Measurements from ENCODE around the gene HSD11B1. TPM values are rescaled to one million over a fixed set of nuclear protein-coding genes. Genes with fewer than 3 reads are reported as not detected.
"Not testable (repeated sequence)": the region's sequence is repeated elsewhere in the genome, so short reads cannot be mapped to it uniquely, and the experiment has no call there.

Gene HSD11B1
- total and polyA plus RNA-seq, 4 donors, result 3.0 to 21.5 (median 12.1) TPM

DNA sequence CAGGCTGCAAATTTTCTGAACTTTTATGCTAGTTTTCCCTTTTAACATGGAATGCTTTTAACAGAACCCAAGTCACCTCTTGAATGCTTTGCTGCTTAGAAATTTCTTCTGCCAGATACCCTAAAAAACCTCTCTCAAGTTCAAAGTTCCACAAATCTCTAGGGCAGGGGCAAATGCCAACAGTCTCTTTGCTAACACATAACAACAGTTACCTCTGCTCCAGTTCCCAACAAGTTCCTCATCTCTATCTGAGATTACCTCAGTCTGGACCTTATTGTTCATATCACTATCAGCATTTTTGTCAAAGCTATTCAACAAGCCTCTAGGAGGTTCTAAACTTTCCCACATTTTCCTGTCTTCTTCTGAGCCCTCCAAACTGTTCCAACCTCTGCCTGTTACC is 4.0 kb upstream of the HSD11B1 start:
- H3K27me3 ChIP-seq (ENCODE audit: control insufficient read depth in 1 of 2, insufficient read depth in 2 of 2, low read length in 1 of 2); H3K9me3 ChIP-seq (ENCODE audit: control insufficient read depth, low read length); intact Hi-C loops (cut with DNase I); DNase-seq; H3K4me1 ChIP-seq (ENCODE audit: control insufficient read depth in 1 of 2, insufficient read depth in 2 of 2, low read length in 2 of 2); H3K27ac ChIP-seq (ENCODE audit: low read depth in 1 of 2, low read length in 2 of 2); ATAC-seq (ENCODE audit: low FRiP score); H3K36me3 ChIP-seq (ENCODE audit: control insufficient read depth in 1 of 2, insufficient read depth in 2 of 2, low read length in 1 of 2); H3K4me3 ChIP-seq (ENCODE audit: low read length in 2 of 2): not testable (repeated sequence)

DNA sequence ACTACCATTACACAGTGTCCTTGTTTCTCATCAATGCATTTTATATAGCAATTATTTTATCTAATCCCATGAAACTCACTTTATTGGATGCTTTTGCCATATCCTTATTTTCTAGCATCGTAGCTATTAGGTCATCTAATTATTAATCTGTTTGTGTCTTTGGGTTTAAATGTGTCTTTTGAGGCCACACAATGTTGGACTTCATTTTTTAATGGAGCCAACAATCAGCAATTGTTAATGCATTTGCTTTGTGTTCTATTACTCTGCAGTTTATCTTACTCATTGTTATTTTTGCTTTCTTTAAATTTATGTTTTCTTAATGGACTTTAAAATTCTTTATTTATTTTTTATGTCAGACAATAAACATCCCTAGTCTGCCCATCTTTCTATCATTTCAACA is 1.8 kb upstream of the HSD11B1 start:
- 81 to 93% methylated on average over 1 of the region's 1 CpG for WGBS, 2 donors
- no peak overlapping the region for H3K27ac ChIP-seq (ENCODE audit: low read depth in 1 of 2, low read length in 2 of 2)
- intact Hi-C loops (cut with DNase I), result no loop called here

DNA sequence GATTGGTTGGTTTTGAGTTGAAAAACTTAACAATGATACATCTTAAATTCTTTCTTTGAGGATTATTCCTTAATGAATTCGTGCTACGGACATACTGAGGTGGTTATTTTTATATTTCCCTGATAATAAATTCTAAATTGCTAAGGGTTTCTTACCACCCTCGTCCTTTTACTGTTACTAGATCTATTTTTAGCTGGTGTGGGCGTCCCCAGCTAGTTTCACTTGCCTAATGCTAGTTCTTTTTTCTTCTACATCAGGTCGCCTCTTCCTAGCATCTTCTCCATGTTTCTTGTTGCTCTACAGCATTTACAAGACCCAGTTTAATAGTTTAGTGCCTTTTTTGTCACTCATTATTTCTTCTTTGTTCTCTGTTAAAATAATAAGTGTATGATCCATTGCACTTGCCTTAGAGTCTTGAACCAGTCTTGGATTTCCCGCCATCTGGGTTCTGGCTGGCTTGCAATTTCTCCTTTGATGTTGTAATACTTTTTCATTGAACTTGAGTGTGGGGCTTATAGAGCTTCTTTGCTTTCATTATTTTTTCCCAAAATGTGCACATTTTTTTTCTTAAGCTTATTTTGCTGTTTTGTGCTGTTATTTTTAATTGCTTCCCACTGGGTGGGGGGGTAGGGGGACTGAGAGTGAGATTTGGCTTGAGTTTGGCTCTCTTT is 677 bp upstream of the HSD11B1 start:
- H3K27ac ChIP-seq (ENCODE audit: low read depth in 1 of 2, low read length in 2 of 2), result no peak overlapping the region
- intact Hi-C loops (cut with DNase I), result no loop called here
- no peak overlapping the region for H3K4me3 ChIP-seq (ENCODE audit: low read length in 2 of 2)
- H3K4me1 ChIP-seq (ENCODE audit: control insufficient read depth in 1 of 2, insufficient read depth in 2 of 2, low read length in 2 of 2), result no peaks in the 10 kb centered on the region
- H3K9me3 ChIP-seq (ENCODE audit: control insufficient read depth, low read length), result no peaks in the 10 kb centered on the region
- WGBS, 2 donors, result 44 to 58% methylated on average over 6 of the region's 6 CpGs
- DNase-seq (no peak), ATAC-seq (ENCODE audit: low FRiP score) (no peak)
- no peaks in the 10 kb centered on the region for H3K36me3 ChIP-seq (ENCODE audit: control insufficient read depth in 1 of 2, insufficient read depth in 2 of 2, low read length in 1 of 2)
- H3K27me3 ChIP-seq (ENCODE audit: control insufficient read depth in 1 of 2, insufficient read depth in 2 of 2, low read length in 1 of 2), result no peaks in the 10 kb centered on the region

More for the DNA sequence above, 1.8 kb upstream of the HSD11B1 start:
- H3K4me1 ChIP-seq (ENCODE audit: control insufficient read depth in 1 of 2, insufficient read depth in 2 of 2, low read length in 2 of 2), result no peaks in the 10 kb centered on the region
- peaks cover 0 to under 1% of the 10 kb centered on the region in 2 donors for H3K27me3 ChIP-seq (ENCODE audit: control insufficient read depth in 1 of 2, insufficient read depth in 2 of 2, low read length in 1 of 2)
- H3K4me3 ChIP-seq (ENCODE audit: low read length in 2 of 2), result no peak overlapping the region
- no peak for ATAC-seq (ENCODE audit: low FRiP score)
- no peaks in the 10 kb centered on the region for H3K9me3 ChIP-seq (ENCODE audit: control insufficient read depth, low read length)
- no peak for DNase-seq
- no peaks in the 10 kb centered on the region for H3K36me3 ChIP-seq (ENCODE audit: control insufficient read depth in 1 of 2, insufficient read depth in 2 of 2, low read length in 1 of 2)

DNA sequence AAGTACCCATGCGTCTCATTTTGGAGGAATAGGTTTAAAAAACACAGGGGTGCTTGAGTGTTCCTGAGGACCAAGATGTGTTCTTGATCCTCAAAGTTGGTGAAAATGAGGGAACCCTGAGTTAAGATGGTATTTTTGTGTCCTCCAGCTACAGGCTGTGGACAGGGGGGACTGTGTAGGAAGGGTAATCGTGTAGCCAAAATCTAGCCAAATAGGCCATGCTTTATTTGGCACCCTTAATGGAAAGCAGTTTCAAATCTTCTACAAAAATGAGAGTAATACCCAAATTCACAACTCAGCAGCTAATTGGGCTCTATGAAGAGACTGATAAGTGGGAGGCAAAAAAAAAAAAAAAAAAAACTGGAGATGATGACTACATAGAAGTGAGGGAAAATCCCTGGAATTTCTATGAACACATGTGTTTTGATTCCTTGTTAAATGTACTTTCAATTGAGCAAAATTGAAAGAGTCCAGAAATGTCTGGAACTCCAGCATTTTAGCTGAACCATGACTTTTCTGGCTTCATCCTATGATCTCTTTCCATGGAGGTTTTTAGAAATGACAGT is 470 bp downstream of the HSD11B1 start:
- 45 to 54% methylated on average over 2 of the region's 2 CpGs for WGBS, 2 donors
- DNase-seq, result no peak
- no peak overlapping the region for H3K27ac ChIP-seq (ENCODE audit: low read depth in 1 of 2, low read length in 2 of 2)

DNA sequence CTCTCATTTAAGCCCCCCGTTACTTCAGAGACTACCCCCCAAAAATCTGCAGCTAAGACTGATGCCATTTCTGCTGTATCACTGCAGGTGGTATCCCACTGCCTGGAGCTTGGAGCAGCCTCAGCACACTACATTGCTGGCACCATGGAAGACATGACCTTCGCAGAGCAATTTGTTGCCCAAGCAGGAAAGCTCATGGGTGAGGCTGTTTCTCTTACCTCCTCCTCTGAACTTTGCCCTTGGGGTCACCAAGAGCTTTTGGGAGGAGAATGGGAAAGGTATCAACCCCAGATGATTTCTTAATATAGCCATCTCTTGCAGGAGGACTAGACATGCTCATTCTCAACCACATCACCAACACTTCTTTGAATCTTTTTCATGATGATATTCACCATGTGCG is 2.0 kb downstream of the HSD11B1 start:
- no peak for ATAC-seq (ENCODE audit: low FRiP score)
- no peaks in the 10 kb centered on the region for H3K27me3 ChIP-seq (ENCODE audit: control insufficient read depth in 1 of 2, insufficient read depth in 2 of 2, low read length in 1 of 2)
- intact Hi-C loops (cut with DNase I), result no loop called here
- no peak overlapping the region for H3K27ac ChIP-seq (ENCODE audit: low read depth in 1 of 2, low read length in 2 of 2)
- DNase-seq, result no peak
- H3K36me3 ChIP-seq (ENCODE audit: control insufficient read depth in 1 of 2, insufficient read depth in 2 of 2, low read length in 1 of 2), result no peaks in the 10 kb centered on the region
- no peaks in the 10 kb centered on the region for H3K9me3 ChIP-seq (ENCODE audit: control insufficient read depth, low read length)
- no peak overlapping the region for H3K4me3 ChIP-seq (ENCODE audit: low read length in 2 of 2)
- 95 to 98% methylated on average over 3 of the region's 3 CpGs for WGBS, 2 donors
- no peaks in the 10 kb centered on the region for H3K4me1 ChIP-seq (ENCODE audit: control insufficient read depth in 1 of 2, insufficient read depth in 2 of 2, low read length in 2 of 2)

More for the DNA sequence above, 470 bp downstream of the HSD11B1 start:
- intact Hi-C loops (cut with DNase I), result no loop called here
- Histone ChIP-seq H3K4me3 (ENCODE audit: low read length in 2 of 2) (no peak overlapping the region), H3K4me1 (ENCODE audit: control insufficient read depth in 1 of 2, insufficient read depth in 2 of 2, low read length in 2 of 2) (no peaks in the 10 kb centered on the region), H3K36me3 (ENCODE audit: control insufficient read depth in 1 of 2, insufficient read depth in 2 of 2, low read length in 1 of 2) (no peaks in the 10 kb centered on the region), H3K9me3 (ENCODE audit: control insufficient read depth, low read length) (no peaks in the 10 kb centered on the region), H3K27me3 (ENCODE audit: control insufficient read depth in 1 of 2, insufficient read depth in 2 of 2, low read length in 1 of 2) (no peaks in the 10 kb centered on the region)
- ATAC-seq (ENCODE audit: low FRiP score), result peak; percentile 71

DNA sequence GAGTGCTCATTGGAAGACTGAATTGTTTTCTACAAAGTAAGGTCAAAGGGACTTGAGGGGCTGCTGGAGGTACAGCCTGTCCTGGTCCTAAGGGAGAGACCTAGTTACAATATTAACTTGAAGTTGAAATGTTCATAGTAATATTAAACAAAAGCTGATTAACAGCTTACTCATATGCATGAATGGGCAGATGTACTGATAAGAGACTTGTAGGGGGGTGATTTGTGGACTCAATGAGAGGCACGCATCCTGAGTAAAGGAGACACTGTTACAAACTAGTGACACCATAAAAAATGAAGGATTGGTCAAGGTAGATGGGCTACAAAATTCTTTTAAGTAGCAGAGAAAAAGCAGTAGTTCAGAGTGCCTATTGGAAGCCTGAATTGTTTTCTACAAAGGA is 2.7 kb downstream of the HSD11B1 start:
- DNase-seq (no peak), ATAC-seq (ENCODE audit: low FRiP score) (no peak)
- intact Hi-C loops (cut with DNase I), result no loop called here
- Histone ChIP-seq H3K4me1 (ENCODE audit: control insufficient read depth in 1 of 2, insufficient read depth in 2 of 2, low read length in 2 of 2) (no peaks in the 10 kb centered on the region), H3K27ac (ENCODE audit: low read depth in 1 of 2, low read length in 2 of 2) (no peak overlapping the region), H3K36me3 (ENCODE audit: control insufficient read depth in 1 of 2, insufficient read depth in 2 of 2, low read length in 1 of 2) (no peaks in the 10 kb centered on the region), H3K9me3 (ENCODE audit: control insufficient read depth, low read length) (no peaks in the 10 kb centered on the region), H3K27me3 (ENCODE audit: control insufficient read depth in 1 of 2, insufficient read depth in 2 of 2, low read length in 1 of 2) (no peaks in the 10 kb centered on the region), H3K4me3 (ENCODE audit: low read length in 2 of 2) (no peak overlapping the region)
- WGBS, 2 donors, result 94 to 95% methylated on average over 1 of the region's 1 CpG

DNA sequence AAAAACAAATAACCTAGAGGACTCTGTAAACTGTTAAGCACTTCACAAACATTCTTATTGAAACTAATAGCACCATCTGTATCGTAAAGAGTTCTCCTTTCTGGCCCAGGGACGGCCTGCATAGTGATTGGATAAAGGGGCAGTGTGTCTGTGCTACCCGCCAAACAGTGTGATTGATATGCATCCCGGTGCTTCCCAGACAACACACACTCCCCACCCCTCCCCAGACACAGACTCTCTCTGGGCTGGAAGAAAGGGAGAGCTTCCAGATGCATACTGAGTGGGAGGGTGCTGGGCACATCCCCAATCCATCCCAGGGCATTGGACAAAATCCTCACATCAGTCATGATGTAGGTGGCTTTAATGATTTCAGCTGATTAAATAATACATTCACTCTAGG is 3.7 kb downstream of the HSD11B1 start:
- Histone ChIP-seq H3K9me3 (ENCODE audit: control insufficient read depth, low read length) (no peaks in the 10 kb centered on the region), H3K4me1 (ENCODE audit: control insufficient read depth in 1 of 2, insufficient read depth in 2 of 2, low read length in 2 of 2) (no peaks in the 10 kb centered on the region), H3K4me3 (ENCODE audit: low read length in 2 of 2) (no peak overlapping the region), H3K27ac (ENCODE audit: low read depth in 1 of 2, low read length in 2 of 2) (no peak overlapping the region), H3K27me3 (ENCODE audit: control insufficient read depth in 1 of 2, insufficient read depth in 2 of 2, low read length in 1 of 2) (no peaks in the 10 kb centered on the region), H3K36me3 (ENCODE audit: control insufficient read depth in 1 of 2, insufficient read depth in 2 of 2, low read length in 1 of 2) (no peaks in the 10 kb centered on the region)
- intact Hi-C loops (cut with DNase I), result no loop called here
- no peak for ATAC-seq (ENCODE audit: low FRiP score)
- DNase-seq, result no peak
- 54 to 69% methylated on average over 4 of the region's 4 CpGs for WGBS, 2 donors

DNA sequence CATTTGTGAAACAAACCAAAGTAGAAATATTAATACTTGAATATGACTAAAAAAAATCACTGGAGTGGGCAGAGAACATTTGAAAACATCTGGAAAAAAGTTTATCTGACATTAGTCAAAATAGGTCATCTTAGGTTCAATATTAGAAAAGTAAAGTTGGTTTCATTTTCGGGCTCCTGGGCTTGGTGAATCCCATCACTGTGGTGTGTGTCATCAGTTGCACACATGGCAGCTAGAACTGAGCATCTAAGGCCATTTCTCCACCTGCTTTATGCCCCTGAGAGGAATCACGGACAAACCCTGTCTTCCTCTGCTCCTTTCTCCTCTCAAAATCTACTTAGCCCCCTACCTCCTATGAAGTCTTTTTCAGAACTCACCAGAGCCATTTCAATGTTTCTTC is 5.4 kb downstream of the HSD11B1 start:
- Histone ChIP-seq H3K4me1 (ENCODE audit: control insufficient read depth in 1 of 2, insufficient read depth in 2 of 2, low read length in 2 of 2) (no peaks in the 10 kb centered on the region), H3K36me3 (ENCODE audit: control insufficient read depth in 1 of 2, insufficient read depth in 2 of 2, low read length in 1 of 2) (no peaks in the 10 kb centered on the region), H3K4me3 (ENCODE audit: low read length in 2 of 2) (no peak overlapping the region), H3K9me3 (ENCODE audit: control insufficient read depth, low read length) (no peaks in the 10 kb centered on the region), H3K27ac (ENCODE audit: low read depth in 1 of 2, low read length in 2 of 2) (no peak overlapping the region), H3K27me3 (ENCODE audit: control insufficient read depth in 1 of 2, insufficient read depth in 2 of 2, low read length in 1 of 2) (no peaks in the 10 kb centered on the region)
- no peak for ATAC-seq (ENCODE audit: low FRiP score)
- 90 to 95% methylated on average over 2 of the region's 2 CpGs for WGBS, 2 donors
- intact Hi-C loops (cut with DNase I), result no loop called here
- no peak for DNase-seq

DNA sequence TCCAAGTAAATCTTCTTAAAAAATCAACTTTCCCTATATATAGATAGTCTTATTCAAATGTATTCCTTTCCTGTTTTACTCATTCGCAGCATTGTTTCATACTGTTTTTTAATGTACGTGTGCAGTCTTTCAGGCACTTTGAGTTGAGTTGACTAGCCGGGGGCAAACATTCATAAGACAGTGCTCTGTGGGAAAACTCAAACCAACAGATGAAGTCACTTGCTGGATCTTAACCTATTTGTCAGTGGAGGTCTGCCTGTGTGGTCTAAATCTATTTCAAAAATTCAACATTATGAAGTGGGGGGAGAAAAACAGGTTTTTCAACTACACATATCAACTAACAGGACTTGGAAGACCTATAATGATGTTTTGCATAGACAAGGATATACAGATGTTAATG is 6.2 kb downstream of the HSD11B1 start:
- Histone ChIP-seq H3K4me1 (ENCODE audit: control insufficient read depth in 1 of 2, insufficient read depth in 2 of 2, low read length in 2 of 2) (no peaks in the 10 kb centered on the region), H3K4me3 (ENCODE audit: low read length in 2 of 2) (no peak overlapping the region), H3K27ac (ENCODE audit: low read depth in 1 of 2, low read length in 2 of 2) (no peak overlapping the region), H3K9me3 (ENCODE audit: control insufficient read depth, low read length) (no peaks in the 10 kb centered on the region), H3K27me3 (ENCODE audit: control insufficient read depth in 1 of 2, insufficient read depth in 2 of 2, low read length in 1 of 2) (no peaks in the 10 kb centered on the region), H3K36me3 (ENCODE audit: control insufficient read depth in 1 of 2, insufficient read depth in 2 of 2, low read length in 1 of 2) (no peaks in the 10 kb centered on the region)
- intact Hi-C loops (cut with DNase I), result no loop called here
- no peak for ATAC-seq (ENCODE audit: low FRiP score)
- WGBS, 2 donors, result 92 to 94% methylated on average over 3 of the region's 3 CpGs
- no peak for DNase-seq

All from aorta (tissue), 5 donors.